HG03378 (cell line): ENCODE results near the gene NKAIN2.
"Not testable (repeated sequence)": the region's sequence is repeated elsewhere in the genome, so short reads cannot be mapped to it uniquely, and the experiment has no call there.

Experiments
- ATAC-seq: cut with Tn5 transposase; IDR thresholded peaks from one replicate; pipeline ENCODE4 v1.9.1; 2021; ENCODE audit warnings: mild to moderate bottlenecking, moderate library complexity; ENCODE audit not compliant: unreplicated experiment

NKAIN2 gene

DNA sequence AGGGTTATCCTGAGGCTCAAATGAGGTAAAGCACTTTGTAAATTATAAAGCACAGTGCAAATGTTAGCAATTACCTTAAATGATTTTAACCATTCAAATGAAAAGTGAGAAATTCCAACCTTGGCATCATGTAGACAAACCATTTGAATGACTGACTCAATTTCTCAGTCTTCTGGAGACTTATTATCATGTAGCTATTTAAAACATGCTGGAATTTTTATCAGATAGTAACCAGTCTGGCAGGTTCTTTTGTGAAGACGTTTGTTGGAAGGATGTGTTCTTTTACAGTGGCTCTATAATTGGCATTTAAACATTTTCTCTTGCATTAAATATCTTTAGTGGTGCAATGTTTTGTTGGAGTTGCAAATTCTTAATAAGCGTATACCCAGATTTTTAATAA, 386.6 kb downstream of the NKAIN2 start:
- ATAC-seq = no peak

DNA sequence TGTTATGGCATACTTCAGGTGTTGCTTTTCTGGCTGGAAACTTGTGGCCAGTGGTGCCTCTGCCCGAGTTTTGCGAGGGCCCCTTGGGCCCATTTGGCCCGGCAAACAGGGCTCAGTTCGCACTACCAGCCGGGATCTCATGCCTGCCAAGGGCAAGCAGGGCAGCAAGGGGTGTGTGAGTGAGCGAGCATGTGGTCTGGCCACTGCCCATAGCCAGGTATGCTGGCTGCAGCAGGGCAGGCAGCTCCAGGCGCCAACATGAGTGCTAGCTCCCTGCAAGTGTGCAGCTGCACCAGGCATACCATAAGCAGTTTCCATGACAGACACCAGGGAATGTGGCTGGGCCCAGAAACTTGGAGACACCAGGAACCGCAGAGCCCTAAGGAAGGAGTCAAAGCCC, 389.5 kb downstream of the NKAIN2 start:
- no peak for ATAC-seq

DNA sequence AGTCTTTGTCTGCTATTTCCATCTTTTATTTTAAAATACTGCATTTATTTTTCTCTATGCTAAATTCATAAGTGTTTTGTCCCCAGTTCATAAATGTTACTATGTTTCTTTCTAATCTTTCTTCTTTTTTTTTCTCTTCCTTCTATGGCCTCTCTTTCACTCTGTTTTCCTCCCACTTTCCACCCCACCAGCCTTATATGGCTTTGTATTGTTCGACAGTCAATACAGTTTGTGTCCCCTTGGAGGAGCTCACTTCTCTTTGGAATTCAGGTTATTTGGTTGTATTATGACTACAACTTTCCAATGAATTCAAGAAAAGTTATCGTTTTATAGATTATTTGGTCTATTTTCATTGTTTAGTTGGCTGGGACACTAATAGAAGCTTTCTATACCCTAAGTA, 393.5 kb downstream of the NKAIN2 start:
- ATAC-seq = no peak

DNA sequence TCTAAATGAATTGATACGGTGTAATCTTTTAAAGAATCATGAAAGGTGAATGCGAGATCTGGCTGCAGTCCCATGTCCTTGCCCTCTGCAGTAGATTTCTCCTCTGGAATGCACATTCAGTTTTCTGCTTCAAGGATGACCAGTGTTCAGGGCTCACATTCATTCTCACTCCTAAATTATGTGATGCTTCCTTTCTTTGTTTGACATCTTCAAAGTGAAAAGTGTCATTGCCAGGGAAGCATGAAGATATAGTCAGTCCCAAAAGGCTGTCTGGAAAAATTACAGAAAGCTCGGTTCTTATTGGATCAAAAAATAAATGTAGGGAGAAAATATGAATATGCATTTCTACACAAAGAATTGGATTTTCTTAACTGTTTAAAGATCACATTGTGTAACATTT, 395.6 kb downstream of the NKAIN2 start:
- ATAC-seq = no peak

DNA sequence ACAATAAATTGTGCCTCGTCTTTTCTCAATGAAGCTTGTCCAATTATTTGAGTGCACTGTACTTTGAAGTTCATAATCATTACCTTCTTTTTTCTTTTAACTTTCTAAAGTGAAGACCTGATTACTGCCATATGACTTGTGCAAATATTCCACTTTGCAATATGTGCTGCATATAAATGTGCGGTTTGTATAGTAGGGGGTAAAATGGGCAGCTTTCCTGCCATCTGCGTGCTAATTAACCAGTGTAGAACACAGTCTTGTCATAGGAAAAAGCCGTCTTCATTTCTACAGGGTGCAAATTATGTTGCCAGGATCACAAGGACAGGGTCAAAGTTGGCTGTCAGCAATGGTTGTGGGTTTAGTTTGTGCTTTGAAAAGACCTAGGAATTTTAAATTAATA, 397.0 kb downstream of the NKAIN2 start:
- ATAC-seq = no peak

DNA sequence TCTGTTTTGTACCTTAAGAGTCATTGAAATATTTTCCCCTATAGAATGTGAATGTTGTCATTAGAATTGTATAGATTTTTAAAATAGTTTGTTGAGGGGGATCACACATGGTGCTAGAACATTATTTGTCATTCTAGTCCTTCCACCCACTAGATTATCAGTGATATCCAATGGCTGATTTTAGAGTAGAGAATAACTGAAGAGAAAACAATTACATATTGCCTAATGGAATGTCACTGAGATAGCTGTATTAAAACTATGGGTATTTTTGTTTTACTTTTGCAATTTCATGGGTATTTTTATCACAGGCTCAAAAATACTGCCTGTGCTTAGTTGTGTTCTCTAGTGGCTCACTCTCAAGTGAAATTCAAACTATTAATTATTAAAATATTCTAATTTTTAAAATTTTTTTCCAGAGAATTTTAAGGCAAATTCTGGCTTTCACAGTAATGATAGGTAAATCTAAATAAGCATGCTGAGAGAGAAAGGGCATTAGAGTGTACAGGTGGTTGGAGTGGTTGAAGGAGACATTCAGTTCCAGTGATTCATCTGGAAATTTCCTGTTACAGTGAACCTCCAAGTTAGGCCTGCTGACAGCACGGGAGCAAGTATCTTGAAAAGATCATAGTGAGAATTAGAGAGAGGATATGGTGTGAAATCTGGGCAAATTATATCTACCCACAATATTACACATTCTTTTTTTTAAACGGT, 399.6 kb downstream of the NKAIN2 start:
- no peak for ATAC-seq

DNA sequence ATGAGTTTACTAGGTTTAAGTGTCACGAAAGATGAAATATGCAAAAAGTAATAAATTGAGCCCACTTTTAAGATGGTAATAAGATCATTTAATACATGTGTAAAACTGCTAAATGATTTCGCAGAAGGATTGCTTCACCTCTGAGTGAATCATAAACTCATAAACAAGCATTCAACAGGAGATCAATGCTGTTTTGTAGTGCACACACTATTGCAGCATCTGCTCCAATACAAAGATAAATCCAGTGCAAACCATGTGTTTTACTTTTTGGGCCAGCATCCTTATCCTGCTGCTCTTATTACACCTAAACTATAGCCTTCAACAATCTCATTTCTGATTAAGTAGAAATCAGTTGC, 400.1 kb downstream of the NKAIN2 start:
- ATAC-seq = no peak

DNA sequence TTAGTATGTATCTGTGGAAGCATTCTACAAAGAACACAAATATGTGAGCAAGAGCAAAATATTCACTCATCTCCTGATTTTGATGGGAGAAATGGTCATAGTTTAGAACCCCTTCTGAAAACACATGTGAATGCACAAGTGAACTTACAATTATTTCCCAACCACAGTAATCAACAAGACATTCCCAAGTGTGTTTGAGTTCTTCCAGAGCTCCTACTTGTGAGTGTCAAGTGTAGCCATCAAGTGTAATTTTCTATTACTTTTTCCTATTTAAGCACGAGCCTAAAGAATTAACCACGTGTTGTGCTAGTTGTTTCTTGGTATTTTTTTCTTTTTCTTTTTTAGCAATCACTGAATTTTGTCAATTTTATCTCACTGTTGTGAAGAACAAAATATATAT, 402.3 kb downstream of the NKAIN2 start:
- no peak for ATAC-seq

DNA sequence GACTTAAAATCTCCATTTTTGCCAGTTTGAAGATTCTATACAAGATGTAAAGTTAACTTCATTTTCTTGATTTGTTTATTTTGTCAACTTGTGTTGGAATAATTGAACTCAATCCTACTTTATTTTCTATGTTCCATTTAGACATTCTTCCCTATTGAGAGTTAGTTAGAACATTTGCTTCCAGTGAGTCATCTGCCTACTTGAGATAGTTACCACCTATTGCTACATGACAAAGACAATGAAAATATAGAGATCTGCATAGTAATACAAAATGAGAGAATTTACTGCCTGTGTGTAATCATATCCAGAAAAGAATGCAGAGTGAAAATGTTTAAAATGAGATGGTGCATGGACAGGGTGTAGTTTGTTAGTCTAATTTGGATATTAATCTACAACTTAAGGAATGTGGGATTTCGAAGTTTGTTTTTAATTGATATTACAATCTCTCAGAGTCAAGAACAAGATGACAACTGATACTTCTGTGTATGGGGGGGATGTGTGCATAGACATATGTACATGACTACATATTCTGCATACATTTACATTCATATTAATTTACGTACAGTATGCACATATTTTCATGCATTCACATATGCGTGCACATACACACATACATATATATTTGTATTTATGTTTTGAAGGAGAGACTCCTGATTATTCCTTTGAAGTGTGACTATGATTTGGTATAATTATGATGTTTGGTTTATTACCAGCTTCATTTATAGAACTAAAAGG, 420.1 kb downstream of the NKAIN2 start:
- ATAC-seq = no peak

DNA sequence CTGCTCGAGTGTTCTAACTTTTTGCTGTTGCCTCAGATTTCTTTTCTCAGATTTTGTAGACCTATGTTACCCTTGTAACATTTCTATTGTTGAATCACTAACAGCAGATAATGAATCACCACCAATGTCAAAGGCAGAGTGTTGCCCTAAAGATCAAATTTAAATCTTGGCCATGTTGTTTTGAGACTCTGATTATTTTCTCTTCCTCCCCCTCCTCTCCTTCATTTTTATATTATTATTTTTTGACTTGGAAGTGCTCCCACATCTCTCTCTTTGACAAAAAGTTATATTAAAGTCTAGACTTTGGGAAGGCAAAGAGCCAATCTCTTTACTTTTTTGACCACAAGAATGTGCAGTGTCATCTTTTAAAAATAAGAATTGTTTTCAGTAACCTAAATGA, 422.7 kb downstream of the NKAIN2 start:
- no peak for ATAC-seq

DNA sequence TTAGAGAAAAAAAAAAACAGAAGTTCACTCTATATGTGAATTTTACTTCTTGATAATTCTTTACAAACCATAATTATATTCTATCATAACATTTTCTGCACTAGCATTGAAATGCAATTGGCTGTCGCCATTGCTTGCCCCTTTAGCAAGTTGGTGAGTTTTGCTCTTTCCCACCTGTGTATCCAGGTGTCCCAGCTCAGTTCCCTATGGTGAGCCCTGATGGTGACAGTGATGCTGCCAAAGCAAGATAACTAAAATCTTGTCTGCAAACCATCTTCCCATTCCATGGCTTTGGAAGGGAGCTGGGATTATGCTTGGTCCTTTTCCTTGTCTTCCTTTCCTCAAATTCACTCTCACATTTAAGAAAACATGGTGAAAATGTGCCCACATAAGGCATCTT, 429.6 kb downstream of the NKAIN2 start:
- no peak for ATAC-seq

DNA sequence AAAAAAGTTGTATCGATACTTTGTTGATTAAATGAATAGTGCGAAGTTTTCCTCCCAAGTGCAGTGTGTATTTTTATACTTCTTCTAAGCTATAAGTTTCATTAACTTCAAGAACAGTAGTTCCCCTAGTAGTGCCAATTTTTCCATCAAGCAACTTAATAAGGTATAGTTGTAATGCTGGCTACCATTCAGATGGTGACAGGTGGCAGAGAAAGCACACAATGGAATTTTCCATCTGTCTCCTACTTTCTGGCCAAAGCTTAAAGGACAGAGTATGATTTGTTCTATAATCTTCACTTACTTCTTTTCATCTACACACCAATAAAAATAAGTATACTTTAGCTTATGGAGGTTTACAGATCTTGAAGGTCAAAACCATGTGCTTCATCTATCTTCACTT, 431.1 kb downstream of the NKAIN2 start:
- ATAC-seq = no peak

DNA sequence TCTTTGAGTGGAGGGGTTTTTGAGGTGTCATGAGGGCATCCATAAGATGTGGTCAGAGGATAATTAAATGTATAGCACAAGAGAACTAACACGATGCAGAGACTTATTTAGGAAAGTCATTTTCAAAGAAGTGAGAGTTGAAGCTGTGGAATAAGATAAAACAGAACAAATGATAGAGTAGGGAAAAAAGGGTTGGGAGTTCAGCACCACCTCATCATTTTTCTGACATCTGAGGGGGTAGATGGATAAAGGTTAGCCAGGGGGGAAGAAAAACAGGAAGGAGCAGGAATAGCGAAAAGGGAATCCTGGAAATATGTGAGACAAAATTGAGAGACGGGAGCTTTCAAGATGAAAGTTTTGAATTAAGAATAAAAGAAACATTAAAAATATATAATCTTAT, 434.2 kb downstream of the NKAIN2 start:
- no peak for ATAC-seq

DNA sequence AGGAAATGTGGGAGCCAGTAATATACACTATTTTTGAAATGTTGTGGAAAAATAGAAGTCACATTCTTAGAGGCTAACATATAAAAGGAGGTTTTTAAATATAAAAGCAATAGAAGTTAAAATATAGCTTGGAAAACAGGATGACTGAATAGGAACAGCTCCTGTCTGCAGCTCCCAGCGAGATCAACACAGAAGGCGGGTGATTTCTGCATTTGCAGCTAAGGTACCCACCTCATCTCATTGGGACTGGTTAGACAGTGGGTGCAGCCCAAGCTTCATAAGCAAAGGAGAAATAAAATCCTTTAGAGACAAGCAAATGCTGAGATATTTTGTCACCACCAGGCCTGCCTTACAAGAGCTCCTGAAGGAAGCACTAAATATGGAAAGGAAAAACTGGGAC, 434.7 kb downstream of the NKAIN2 start:
- not testable (repeated sequence) for ATAC-seq

DNA sequence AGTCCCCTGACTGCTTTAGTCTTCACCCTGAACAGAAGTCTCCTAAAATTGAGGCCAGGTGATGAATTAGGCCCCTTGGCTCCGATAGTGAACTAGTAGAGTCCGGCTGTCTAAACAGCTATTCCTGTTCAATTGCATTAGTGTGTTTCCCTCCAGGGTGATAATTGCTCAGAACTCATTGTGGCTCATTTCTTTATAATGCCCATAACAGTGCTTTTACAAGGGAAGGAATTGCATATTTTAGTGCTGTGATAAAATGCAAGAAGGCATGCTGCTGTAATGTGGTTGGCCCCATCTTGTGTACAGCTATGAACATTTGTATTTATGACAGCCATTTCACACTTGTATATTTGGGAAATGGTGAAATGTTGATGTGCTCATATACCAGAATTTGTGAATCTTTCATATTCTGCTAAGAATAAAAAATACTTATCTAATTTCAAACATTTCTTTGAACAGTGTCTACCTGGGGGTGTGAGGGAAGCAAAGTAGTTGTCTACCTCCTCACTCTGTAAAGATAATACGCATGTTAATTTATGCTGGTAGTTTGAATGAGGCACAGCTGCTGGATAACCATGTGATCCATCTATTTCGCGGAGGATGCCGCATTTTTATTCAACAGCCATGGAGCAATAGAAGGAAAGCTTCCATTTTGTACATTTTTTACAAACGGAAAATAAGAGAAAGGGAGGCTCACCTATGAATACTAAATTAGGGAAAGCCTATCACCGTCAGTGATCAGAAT, 451.4 kb downstream of the NKAIN2 start:
- ATAC-seq = no peak

DNA sequence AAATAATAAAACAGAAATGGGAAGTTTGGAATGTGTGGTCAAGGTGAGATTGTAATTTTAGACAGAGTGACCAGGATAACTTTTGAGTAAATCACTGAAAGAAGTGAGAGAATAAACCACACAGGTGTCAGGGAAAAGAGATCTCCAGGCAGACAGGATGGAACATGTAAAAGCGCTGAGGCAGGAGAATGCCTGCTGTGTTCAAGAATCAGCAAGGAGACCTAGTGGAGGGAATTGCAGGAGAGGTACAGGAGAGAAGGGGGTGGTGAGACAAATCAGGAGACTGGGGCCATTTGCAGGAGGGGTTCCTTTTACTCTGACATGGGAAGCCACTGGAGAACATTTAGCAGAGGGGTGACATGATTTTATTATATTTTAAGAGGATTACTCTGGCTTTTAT, 456.7 kb downstream of the NKAIN2 start:
- no peak for ATAC-seq

DNA sequence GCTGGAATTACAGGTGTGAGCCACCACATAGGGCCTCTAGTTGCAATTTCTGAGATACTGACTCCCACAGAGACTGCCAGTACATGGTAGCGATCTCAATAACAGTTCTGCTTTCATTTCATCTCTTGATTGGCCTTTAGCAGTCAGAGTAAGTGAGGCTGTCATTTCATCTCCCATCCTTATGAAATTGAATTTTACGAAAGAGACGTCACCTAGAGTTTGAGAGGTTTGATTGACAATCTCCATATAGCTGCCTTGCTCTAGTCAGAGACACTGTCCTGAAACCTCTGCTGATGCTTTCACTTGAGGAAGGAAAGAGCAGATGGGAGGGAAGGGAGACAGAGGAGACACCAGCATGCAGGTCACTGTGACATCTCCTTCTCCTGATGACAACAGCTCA, 466.1 kb downstream of the NKAIN2 start:
- ATAC-seq = no peak

DNA sequence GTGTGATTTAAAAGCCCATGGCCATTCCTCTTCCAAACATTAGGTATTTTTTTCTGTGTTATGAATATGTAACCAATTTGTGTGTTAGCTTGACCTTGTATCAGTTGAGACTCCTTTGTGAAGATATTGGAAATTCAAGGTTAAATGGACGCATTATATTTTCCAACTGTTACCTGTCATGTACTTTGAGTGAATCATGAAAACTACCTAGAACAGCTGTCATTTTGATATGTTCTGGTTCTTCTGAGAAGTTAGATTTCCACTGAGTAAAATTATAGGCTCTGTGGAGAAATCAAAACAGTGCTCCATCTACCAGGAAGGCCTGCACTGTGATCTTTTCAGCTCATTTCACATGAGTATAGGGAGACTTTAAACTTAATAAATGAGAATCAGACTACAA, 470.0 kb downstream of the NKAIN2 start:
- ATAC-seq = no peak

DNA sequence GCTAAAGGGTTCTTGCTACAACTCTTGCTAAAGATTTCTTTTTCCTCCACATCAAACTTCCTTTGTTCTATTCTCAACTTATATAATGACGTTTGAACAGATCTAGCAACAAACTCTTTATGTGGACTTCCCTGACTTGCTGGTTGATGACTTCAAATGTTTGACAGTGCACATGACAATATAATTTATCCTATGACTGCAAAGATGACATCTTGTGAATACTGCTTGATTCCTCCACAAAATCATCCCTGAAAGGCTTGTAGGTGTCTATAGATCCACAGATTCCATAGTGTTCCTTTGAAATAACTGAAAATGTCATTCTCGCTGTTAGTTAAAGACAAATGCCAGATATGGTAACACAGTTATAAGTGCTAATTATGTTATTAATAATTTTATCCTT, 478.9 kb downstream of the NKAIN2 start:
- ATAC-seq = no peak

DNA sequence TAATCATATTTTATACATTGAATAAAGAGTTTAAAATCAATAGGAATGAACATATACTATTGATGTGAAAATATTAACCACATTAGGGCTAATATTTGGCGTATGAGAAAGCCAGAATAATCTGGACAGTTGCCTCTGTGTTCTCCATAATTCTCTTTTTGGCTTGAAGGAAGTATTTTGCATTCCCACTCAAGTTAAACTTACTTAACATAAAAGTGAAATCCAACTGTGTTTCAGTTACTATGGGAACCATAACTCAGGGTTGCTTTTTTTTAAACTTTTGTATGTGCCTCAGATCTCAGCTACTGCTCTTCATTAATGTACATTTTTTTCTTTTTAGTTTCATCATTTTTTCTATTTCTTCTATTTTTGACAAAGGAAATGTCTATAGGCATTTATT, 479.8 kb downstream of the NKAIN2 start:
- no peak for ATAC-seq

DNA sequence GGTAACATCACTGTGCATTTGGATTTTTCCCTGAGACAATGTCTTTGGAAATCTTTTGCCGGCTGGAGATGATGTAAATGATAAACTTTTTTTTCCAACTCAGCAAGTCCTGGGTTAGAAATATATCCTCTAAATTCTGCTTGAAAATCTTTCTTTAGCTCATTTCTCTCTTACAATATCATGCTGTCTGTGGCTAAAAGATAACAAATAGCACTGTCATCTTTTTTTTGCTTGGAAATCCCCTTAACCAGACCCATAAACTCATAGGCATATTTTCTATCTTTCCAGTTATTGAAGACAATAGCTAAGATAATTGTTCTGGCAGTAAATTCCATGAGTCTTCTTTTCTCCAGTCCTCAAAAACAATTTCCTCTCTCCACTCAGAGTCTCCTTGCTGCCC, 481.5 kb downstream of the NKAIN2 start:
- ATAC-seq = no peak

DNA sequence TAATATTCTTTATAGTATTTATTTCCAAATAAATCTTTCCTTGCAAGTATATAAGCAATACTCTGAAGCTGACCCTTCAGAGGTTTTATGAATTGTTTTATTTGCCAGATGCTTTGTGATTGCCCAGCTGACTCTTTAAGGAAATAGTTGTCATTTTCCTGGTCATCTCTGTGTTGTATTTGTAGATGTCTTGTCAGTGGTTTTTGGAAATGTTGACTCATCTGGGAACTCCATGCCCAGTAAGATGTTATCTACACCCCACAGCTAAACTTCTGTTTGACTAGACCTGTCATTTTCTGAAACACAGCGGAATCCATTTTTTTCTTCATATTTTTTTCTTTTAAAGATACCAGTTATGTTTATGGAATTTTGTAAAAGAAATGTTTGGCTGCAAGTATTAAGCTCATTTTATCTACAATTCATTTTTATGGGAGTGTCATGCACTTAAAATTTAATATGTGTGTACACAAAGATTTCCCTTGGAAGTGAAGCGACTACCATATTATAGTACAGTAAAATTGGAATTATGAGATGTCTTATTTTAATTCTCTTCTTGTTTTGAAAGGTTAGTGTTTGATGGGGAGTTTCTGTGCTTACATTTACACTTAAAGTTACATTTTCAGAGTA, 491.0 kb downstream of the NKAIN2 start:
- no peak for ATAC-seq
